Gastroesophageal sphincter (tissue), 4 donors: ENCODE results near the gene SSTR3. TPM values are rescaled to one million over a fixed set of nuclear protein-coding genes. Genes with fewer than 3 reads are reported as not detected.

Source experiments
- ATAC-seq: fragments of 150-250 bp; one replicate; pipeline ENCODE4 v1.9.1; 2016; ENCODE audit warnings: mild to moderate bottlenecking, moderate library complexity
- H3K27ac ChIP-seq, 4 donors: fragments of 200-600 bp; sonication (generic) in 3 of 4; 1 replicate in 3 of 4; 2 replicates in 1 of 4; pipeline ENCODE4 v1.5.1; 2016 to 2019
- H3K27me3 ChIP-seq: fragments of 200-600 bp; sonication (generic); one replicate; pipeline ENCODE4 v1.5.1; 2019
- H3K36me3 ChIP-seq, 2 donors: fragments of 200-600 bp; sonication (generic); one replicate each; pipeline ENCODE4 v1.5.1; 2019; ENCODE audit warnings: control low read depth in 1 of 2
- H3K4me1 ChIP-seq, 3 donors: fragments of 200-600 bp; sonication (generic); 1 replicate in 2 of 3; 2 replicates in 1 of 3; pipeline ENCODE4 v1.5.1; 2016 to 2019; ENCODE audit warnings: control low read depth in 2 of 3
- H3K4me3 ChIP-seq, 2 donors: fragments of 200-600 bp; sonication (generic); one replicate each; pipeline ENCODE4 v1.5.1; 2019; ENCODE audit warnings: mild to moderate bottlenecking in 1 of 2, moderate library complexity in 1 of 2
- H3K9me3 ChIP-seq, 3 donors: fragments of 200-600 bp; sonication (generic); one replicate each; pipeline ENCODE4 v1.5.1; 2017 to 2019; ENCODE audit warnings: control low read depth in 2 of 3
- EP300 ChIP-seq: sonication (generic); formaldehyde crosslinking; IDR thresholded peaks from one replicate; pipeline ENCODE4 v1.6.1; 2017; ENCODE audit warnings: antibody characterized with exemption, mild to moderate bottlenecking
- POLR2A ChIP-seq, 2 donors: fragments of 450-650 bp; IDR thresholded peaks; one replicate each; pipeline ENCODE4 v1.6.1; 2017; ENCODE audit warnings: antibody characterized with exemption in 2 of 2, mild to moderate bottlenecking in 2 of 2, moderate library complexity in 1 of 2
- POLR2AphosphoS5 ChIP-seq: sonication (generic); formaldehyde crosslinking; IDR thresholded peaks from one replicate; pipeline ENCODE4 v1.6.1; 2017; ENCODE audit warnings: antibody characterized with exemption
- WGBS, 2 donors: methylation state at CpG; one replicate each; pipeline ENCODE4 v1.1.5; 2018; ENCODE audit warnings: low coverage in 1 of 2; 5-methylcytosine and 5-hydroxymethylcytosine counted together
- total RNA-seq, 4 donors: library from RNA; depleted of rRNA; stranded (reverse); fragments of >200 nt; gene quantifications; one replicate each; pipeline ENCODE4 v1.1.0, GENCODE V29; 2016
- TF ChIP-seq, protein P1 (sequence below), 4 experiments: fragments of 200-600 bp in 2 of 4; fragments of 450-650 bp in 2 of 4; sonication (generic) in 1 of 4; IDR thresholded peaks; one replicate each; pipeline ENCODE4 v1.5.1; 2017 to 2019; ENCODE audit warnings: antibody characterized with exemption in 4 of 4, mild to moderate bottlenecking in 2 of 4, moderate library complexity in 2 of 4

The SSTR3 gene
- total RNA-seq, 4 donors from 2014 or later = not detected

DNA sequence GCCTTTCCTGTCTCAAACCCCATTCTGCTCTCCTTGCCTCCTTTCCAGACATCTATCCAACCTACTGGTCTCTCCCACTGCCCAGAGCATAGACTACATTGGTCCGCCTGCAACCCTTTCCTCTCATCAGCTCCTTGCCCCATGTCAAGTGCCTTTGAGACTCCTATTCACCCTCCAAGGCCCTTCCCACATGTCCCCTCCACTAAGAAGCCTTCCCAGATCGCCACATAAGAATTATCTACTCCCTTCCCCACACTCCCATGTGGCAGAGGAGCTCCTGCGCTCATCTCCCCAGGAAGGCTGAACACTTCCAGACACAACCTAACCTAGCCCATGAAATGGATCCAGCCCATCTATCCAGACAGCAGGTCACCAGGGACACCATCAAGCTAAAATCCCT is 34.5 kb downstream of the SSTR3 start:
- peaks cover 0 to 38% (median 25%) of the 10 kb centered on the region in 3 donors for H3K4me1 ChIP-seq
- no peaks in the 10 kb centered on the region for H3K9me3 ChIP-seq
- no peak overlapping the region for H3K4me3 ChIP-seq
- H3K36me3 ChIP-seq = peaks cover 0 to 10% of the 10 kb centered on the region in 2 donors
- peak overlapping the region in 1 of 4 donors; percentile 15 for H3K27ac ChIP-seq
- H3K27me3 ChIP-seq = no peaks in the 10 kb centered on the region
- TF ChIP-seq EP300 (no peak), POLR2A (IDR thresholded peaks at IDR 0.05) (no peak), POLR2AphosphoS5 (no peak)
- TF ChIP-seq, protein P1, sequence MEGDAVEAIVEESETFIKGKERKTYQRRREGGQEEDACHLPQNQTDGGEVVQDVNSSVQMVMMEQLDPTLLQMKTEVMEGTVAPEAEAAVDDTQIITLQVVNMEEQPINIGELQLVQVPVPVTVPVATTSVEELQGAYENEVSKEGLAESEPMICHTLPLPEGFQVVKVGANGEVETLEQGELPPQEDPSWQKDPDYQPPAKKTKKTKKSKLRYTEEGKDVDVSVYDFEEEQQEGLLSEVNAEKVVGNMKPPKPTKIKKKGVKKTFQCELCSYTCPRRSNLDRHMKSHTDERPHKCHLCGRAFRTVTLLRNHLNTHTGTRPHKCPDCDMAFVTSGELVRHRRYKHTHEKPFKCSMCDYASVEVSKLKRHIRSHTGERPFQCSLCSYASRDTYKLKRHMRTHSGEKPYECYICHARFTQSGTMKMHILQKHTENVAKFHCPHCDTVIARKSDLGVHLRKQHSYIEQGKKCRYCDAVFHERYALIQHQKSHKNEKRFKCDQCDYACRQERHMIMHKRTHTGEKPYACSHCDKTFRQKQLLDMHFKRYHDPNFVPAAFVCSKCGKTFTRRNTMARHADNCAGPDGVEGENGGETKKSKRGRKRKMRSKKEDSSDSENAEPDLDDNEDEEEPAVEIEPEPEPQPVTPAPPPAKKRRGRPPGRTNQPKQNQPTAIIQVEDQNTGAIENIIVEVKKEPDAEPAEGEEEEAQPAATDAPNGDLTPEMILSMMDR (IDR thresholded peaks at IDR 0.05) = no peak
- no peak for ATAC-seq
- 95 to 100% methylated on average over 2 of the region's 3 CpGs for WGBS, 2 donors

DNA sequence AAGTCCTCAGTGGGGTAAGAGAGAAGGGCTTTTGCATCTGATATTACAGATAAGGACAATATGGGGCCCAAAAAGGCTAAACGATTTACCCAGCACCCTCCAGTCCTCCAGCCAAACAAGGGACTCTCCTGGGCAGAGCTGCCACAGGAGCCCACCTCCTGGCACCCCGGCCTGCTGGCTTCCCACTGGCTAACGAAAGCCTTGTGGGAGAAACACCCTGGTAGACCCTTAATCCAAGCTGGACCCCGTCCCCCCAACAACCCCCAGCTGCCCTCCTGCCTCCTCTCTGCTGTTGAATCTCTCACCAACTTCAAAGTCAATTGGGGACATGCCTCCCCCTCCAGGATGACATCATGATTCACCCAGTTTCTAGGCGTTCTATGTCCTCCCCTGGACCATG is 35.1 kb downstream of the SSTR3 start:
- Histone ChIP-seq H3K9me3 (no peaks in the 10 kb centered on the region), H3K4me3 (no peak overlapping the region), H3K27me3 (no peaks in the 10 kb centered on the region), H3K36me3 (peaks cover 0 to 5% of the 10 kb centered on the region in 2 donors), H3K4me1 (peaks cover 0 to 38% (median 25%) of the 10 kb centered on the region in 3 donors), H3K27ac (peak overlapping the region in 3 of 4 donors; percentile 25 to 57 (median 57))
- 68 to 89% methylated on average over 3 to 4 of the region's 5 CpGs for WGBS, 2 donors
- TF ChIP-seq, protein P1 (IDR thresholded peaks at IDR 0.05) = no peak
- no peak for TF ChIP-seq EP300
- TF ChIP-seq POLR2AphosphoS5 = no peak
- TF ChIP-seq POLR2A (IDR thresholded peaks at IDR 0.05) = no peak
- no peak for ATAC-seq

DNA sequence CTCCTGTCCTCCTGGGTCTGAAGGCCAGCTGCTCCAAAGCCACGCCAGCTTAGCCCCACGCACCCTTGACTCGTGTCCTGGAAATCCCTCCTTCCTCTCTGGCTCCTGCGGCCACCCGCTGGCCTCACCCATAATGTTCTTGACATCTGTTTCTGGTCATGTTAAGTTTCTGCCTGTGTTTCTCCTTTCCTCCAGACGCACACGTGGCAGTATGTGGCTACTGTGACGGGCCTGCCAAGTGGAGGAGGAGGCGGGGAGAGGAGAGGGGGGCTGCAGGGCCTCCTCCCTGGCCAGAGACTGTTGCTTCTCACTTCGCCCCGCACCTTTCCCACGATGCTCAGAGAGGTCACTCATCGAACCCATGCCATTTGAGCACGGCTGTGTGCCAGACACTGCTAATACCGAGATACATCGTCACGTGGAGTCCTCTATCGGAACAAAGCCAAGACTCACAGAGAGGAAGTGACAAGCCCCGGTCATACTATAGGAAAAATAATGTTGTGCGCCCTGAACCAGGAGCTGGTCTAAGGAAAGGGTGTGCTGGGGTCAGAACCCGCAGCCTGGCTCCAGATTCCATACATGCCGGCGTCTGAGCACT is 35.7 kb downstream of the SSTR3 start:
- peak overlapping the region in 3 of 4 donors; percentile 25 to 57 (median 57) for H3K27ac ChIP-seq
- peak overlapping the region in 1 of 2 donors; percentile 11 for H3K4me3 ChIP-seq
- H3K36me3 ChIP-seq = no peaks in the 10 kb centered on the region
- H3K27me3 ChIP-seq = no peaks in the 10 kb centered on the region
- TF ChIP-seq POLR2AphosphoS5 = peak; percentile 59
- TF ChIP-seq EP300 = no peak
- TF ChIP-seq POLR2A (IDR thresholded peaks at IDR 0.05) = no peak
- TF ChIP-seq, protein P1 (IDR thresholded peaks at IDR 0.05) = peak in 1 of 4 experiments; percentile 15
- H3K9me3 ChIP-seq = no peaks in the 10 kb centered on the region
- 7 to 40% methylated on average over 1 to 22 of the region's 23 CpGs for whole genome bisulfite sequencing, 2 donors
- peaks cover 0 to 38% (median 25%) of the 10 kb centered on the region in 3 donors for H3K4me1 ChIP-seq
- peak; percentile 83 for ATAC-seq

DNA sequence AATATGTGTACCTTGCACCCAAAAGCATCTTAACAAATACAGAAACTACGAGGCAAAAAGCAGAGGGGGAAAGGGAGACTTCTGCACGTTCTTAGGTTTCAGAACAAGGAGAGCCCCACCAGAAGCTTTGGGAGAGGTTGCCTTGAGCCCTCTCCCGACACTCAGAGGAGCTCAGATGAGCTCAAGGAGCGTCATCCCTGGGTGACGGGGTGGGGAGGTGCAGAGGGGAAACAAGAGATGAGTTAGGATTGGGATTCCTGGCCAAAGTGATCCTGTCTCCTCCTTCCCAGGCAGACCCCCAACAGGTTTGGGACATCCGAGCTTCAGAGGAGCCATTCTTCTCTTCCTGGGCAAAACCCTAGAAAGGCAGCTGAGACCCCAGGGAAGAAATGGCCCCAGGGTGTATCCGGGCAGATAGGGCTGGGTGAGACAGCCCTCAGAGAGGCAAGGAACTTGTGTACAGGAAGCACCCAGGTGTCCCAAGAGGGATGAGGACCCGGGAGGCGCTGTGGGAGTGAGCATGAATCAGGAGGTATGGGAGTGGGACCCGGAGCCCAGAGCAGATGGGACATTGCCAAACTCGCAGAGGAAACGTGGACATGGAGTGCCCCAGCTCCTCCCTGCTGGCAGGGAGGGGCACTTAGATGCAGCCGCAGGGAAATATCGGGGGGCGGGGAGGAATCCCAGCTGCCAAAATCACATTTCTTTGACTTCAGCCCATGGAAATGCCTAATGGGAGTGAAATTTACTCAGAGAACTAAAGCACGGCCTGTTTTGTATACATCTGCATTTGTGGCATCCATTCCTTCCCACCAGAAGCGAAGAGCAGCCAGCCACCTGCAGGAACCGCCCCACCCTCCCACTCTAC is 36.6 kb downstream of the SSTR3 start:
- peaks cover 0 to 38% (median 25%) of the 10 kb centered on the region in 3 donors for H3K4me1 ChIP-seq
- H3K36me3 ChIP-seq = no peaks in the 10 kb centered on the region
- TF ChIP-seq POLR2A (IDR thresholded peaks at IDR 0.05) (no peak), EP300 (no peak), POLR2AphosphoS5 (no peak)
- TF ChIP-seq, protein P1 (IDR thresholded peaks at IDR 0.05) = no peak
- no peaks in the 10 kb centered on the region for H3K9me3 ChIP-seq
- peak overlapping the region in 3 of 4 donors; percentile 25 to 57 (median 57) for H3K27ac ChIP-seq
- 66 to 79% methylated on average over 2 to 7 of the region's 18 CpGs for WGBS, 2 donors
- peaks cover 4% of the 10 kb centered on the region for H3K27me3 ChIP-seq
- no peak for ATAC-seq
- no peak overlapping the region for H3K4me3 ChIP-seq
